Smooth muscle cell (in vitro differentiated cells): ENCODE data around the gene FANCI. TPM values are rescaled to one million over a fixed set of nuclear protein-coding genes. Genes with fewer than 3 reads are reported as not detected.

Experiments
- DNase-seq: peaks from one replicate; lab custom pipeline; 2025; ENCODE audit not compliant: unreplicated experiment; lab: John Stamatoyannopoulos, UW
- H2AFZ ChIP-seq: fragments of 200-600 bp; sonication (generic); 2 replicates; pipeline ENCODE4 v1.6.0; 2016; ENCODE audit warnings: antibody characterized with exemption, low read depth, mild to moderate bottlenecking
- H3F3A ChIP-seq: fragments of 200-600 bp; sonication (generic); 2 replicates; pipeline ENCODE4 v1.6.0; 2017; ENCODE audit warnings: antibody characterized with exemption, low read depth
- H3K27ac ChIP-seq: fragments of 200-600 bp; sonication (generic); 2 replicates; pipeline ENCODE4 v1.5.1; 2016; ENCODE audit warnings: low read depth, mild to moderate bottlenecking
- H3K27me3 ChIP-seq: fragments of 200-600 bp; sonication (generic); 2 replicates; pipeline ENCODE4 v1.6.1; 2016; ENCODE audit warnings: low read depth, mild to moderate bottlenecking
- H3K36me3 ChIP-seq: fragments of 200-600 bp; sonication (generic); 2 replicates; pipeline ENCODE4 v1.5.1; 2016; ENCODE audit warnings: low read depth
- H3K4me1 ChIP-seq: fragments of 200-600 bp; sonication (generic); 2 replicates; pipeline ENCODE4 v1.5.1; 2016; ENCODE audit warnings: low read depth
- H3K4me2 ChIP-seq: fragments of 200-600 bp; sonication (generic); 2 replicates; pipeline ENCODE4 v1.6.0; 2016; ENCODE audit warnings: mild to moderate bottlenecking
- H3K4me3 ChIP-seq: fragments of 200-600 bp; sonication (generic); 2 replicates; pipeline ENCODE4 v1.5.1; 2016; ENCODE audit warnings: mild to moderate bottlenecking
- H3K79me2 ChIP-seq: fragments of 200-600 bp; sonication (generic); 2 replicates; pipeline ENCODE4 v1.6.0; 2016; ENCODE audit warnings: low read depth, mild to moderate bottlenecking
- H3K9ac ChIP-seq: fragments of 200-600 bp; sonication (generic); 2 replicates; pipeline ENCODE4 v1.6.0; 2016; ENCODE audit warnings: low read depth
- H3K9me3 ChIP-seq: fragments of 200-600 bp; sonication (generic); replicated peaks from 2 replicates; pipeline ENCODE4 v1.5.1; 2016; ENCODE audit warnings: low read depth
- H4K20me1 ChIP-seq: fragments of 200-600 bp; sonication (generic); 2 replicates; pipeline ENCODE4 v1.6.0; 2016; ENCODE audit warnings: low read depth
- WGBS: methylation state at CpG from one replicate; pipeline ENCODE4 v1.1.7; 2016; ENCODE audit warnings: low lambda C conversion rate; 5-methylcytosine and 5-hydroxymethylcytosine counted together
- polyA plus RNA-seq: library from polyadenylated mRNA; unstranded; fragments of >200 nt; fragmentation: Nextera tagmentation; extraction: Ambion mirVana; gene quantifications from 2 replicates; pipeline ENCODE4 v1.2.1, GENCODE V29; 2016
- total RNA-seq: library from RNA; depleted of rRNA; stranded (reverse); fragments of >200 nt; gene quantifications from 2 replicates; pipeline ENCODE4 v1.2.3, GENCODE V29; 2014
- TF ChIP-seq, protein P1 (sequence below): fragments of 200-600 bp; sonication (generic); IDR thresholded peaks from 2 replicates; pipeline ENCODE4 v1.5.1; 2017; ENCODE audit warnings: borderline replicate concordance, mild to moderate bottlenecking, antibody characterized with exemption; ENCODE audit not compliant: insufficient read depth, poor library complexity, severe bottlenecking

Gene FANCI
- total and polyA plus RNA-seq, 2 experiments from 2014 or later, result 7.0 to 13.8 TPM

DNA sequence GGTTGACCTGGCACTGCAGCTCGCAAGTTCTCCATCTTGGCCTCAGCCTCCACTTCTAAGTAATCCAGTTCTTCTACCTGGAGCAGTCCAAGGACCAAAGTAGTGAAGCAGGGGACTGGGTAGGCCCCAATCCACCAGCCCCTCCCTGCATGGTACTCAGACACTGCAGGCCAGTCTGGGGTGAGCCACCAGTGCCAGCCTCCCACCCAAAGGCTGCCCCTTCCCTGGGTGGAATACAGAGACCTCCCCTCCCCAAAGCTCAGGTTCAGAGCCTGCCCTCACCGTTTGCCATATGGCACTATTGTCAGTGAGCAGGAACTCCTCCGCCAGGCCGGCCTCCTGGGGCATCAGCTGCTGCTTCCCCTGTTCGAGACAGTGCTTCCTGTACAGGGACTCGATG lies 80.0 kb downstream of the FANCI start:
- H3K27me3 ChIP-seq, result no peaks in the 10 kb centered on the region
- no peaks in the 10 kb centered on the region for H3F3A ChIP-seq
- H3K36me3 ChIP-seq, result no peaks in the 10 kb centered on the region
- DNase-seq, result no peak
- no peak overlapping the region for H3K27ac ChIP-seq
- H3K79me2 ChIP-seq, result no peaks in the 10 kb centered on the region
- WGBS, result 98% methylated on average over 6 of the region's 6 CpGs
- H4K20me1 ChIP-seq, result peaks cover 75% of the 10 kb centered on the region
- no peak overlapping the region for H2AFZ ChIP-seq
- H3K4me1 ChIP-seq, result no peaks in the 10 kb centered on the region
- no peak overlapping the region for H3K4me2 ChIP-seq
- no peak overlapping the region for H3K4me3 ChIP-seq
- no peak overlapping the region for H3K9ac ChIP-seq
- H3K9me3 ChIP-seq, result no peaks in the 10 kb centered on the region
- TF ChIP-seq, protein P1, sequence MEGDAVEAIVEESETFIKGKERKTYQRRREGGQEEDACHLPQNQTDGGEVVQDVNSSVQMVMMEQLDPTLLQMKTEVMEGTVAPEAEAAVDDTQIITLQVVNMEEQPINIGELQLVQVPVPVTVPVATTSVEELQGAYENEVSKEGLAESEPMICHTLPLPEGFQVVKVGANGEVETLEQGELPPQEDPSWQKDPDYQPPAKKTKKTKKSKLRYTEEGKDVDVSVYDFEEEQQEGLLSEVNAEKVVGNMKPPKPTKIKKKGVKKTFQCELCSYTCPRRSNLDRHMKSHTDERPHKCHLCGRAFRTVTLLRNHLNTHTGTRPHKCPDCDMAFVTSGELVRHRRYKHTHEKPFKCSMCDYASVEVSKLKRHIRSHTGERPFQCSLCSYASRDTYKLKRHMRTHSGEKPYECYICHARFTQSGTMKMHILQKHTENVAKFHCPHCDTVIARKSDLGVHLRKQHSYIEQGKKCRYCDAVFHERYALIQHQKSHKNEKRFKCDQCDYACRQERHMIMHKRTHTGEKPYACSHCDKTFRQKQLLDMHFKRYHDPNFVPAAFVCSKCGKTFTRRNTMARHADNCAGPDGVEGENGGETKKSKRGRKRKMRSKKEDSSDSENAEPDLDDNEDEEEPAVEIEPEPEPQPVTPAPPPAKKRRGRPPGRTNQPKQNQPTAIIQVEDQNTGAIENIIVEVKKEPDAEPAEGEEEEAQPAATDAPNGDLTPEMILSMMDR, result no peak

DNA sequence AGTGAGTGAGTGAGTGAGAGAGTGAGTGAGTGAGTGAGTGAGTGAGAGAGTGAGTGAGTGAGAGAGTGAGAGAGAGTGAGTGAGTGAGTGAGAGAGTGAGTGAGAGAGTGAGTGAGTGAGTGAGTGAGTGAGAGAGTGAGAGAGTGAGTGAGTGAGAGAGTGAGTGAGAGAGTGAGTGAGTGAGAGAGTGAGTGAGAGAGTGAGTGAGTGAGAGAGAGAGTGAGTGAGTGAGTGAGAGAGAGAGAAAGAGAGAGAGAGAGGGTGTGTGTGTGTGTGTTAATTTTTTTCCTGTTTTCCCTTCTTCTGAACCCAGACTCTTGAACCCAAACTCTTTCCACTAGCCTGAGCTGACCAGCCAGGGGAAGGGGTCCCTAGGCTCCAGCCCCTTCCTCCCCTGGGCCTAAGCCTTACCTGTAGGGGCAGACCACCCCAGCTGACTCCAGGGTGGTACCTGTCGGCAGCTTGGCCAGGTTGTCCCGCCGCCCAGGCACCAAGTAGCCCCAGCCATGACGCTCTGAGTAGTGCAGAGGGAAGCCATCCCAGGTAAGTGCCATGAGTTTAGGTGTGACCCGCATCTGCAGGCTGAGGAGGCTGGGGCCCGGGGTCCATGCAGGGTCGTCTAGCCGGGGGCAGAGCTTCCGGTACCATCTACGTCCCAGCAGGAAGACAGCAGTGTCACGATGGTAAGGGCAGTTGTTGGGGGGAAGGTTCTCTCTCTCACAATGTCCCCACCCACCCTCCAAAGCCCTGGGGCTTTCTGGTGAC lies 81.4 kb downstream of the FANCI start:
- H3K9me3 ChIP-seq, result no peaks in the 10 kb centered on the region
- H3K36me3 ChIP-seq, result no peaks in the 10 kb centered on the region
- TF ChIP-seq, protein P1, result no peak
- no peak overlapping the region for H2AFZ ChIP-seq
- H3K27me3 ChIP-seq, result no peaks in the 10 kb centered on the region
- H3F3A ChIP-seq, result no peaks in the 10 kb centered on the region
- H4K20me1 ChIP-seq, result peaks cover 75% of the 10 kb centered on the region
- no peak overlapping the region for H3K9ac ChIP-seq
- H3K4me2 ChIP-seq, result no peak overlapping the region
- H3K27ac ChIP-seq, result no peak overlapping the region
- no peaks in the 10 kb centered on the region for H3K4me1 ChIP-seq
- no peak for DNase-seq
- H3K79me2 ChIP-seq, result peaks cover 4% of the 10 kb centered on the region
- WGBS, result 98% methylated on average over 11 of the region's 11 CpGs
- H3K4me3 ChIP-seq, result no peak overlapping the region

DNA sequence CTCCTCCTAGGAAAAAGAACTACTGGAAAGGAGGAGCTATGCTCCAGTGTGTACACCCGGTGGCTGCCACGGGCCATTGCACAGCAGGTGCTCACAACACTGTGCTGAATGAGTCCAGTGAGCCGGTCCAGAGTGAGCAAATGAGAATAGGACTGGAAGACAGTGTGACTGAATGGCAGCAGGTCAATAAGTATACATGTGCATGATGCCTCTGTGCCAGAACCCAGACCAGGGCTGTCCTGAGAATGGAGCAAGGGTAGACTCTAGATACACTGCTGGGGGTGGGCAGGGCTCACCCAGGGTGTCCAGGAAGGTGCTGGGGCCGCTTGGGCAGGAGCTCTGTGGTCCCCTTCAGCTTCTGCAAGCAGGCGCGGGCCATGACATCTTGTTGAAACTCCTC lies 82.5 kb downstream of the FANCI start:
- no peak overlapping the region for H2AFZ ChIP-seq
- TF ChIP-seq, protein P1, result no peak
- no peaks in the 10 kb centered on the region for H3K36me3 ChIP-seq
- H3K9ac ChIP-seq, result no peak overlapping the region
- H3K27ac ChIP-seq, result no peak overlapping the region
- peaks cover 8% of the 10 kb centered on the region for H3K79me2 ChIP-seq
- H3F3A ChIP-seq, result no peaks in the 10 kb centered on the region
- H3K9me3 ChIP-seq, result no peaks in the 10 kb centered on the region
- H3K4me2 ChIP-seq, result no peak overlapping the region
- peaks cover 80% of the 10 kb centered on the region for H4K20me1 ChIP-seq
- WGBS, result 93% methylated on average over 6 of the region's 6 CpGs
- no peak overlapping the region for H3K4me3 ChIP-seq
- no peak for DNase-seq
- no peaks in the 10 kb centered on the region for H3K27me3 ChIP-seq
- no peaks in the 10 kb centered on the region for H3K4me1 ChIP-seq

DNA sequence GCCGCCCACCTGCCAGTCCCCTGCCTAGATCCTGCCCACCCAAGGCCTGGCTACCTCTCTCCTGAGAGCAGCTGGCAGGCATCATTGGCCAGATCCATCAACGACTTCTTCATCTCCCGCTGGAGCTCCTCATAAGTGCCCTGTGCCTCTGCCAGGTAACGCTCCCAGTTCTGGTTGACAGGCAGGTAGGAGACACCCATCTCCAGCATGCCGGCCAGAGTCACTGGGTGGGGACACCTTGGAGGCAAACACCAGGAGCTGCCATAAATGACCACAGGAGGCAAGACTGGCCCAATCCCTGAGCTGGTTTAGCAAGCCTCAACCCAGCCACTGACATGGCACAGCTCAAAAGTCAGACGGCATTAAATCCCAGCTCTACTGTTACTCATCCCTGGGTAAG lies 83.3 kb downstream of the FANCI start:
- no peak for DNase-seq
- H3K4me1 ChIP-seq, result peaks cover 5% of the 10 kb centered on the region
- H3K4me3 ChIP-seq, result no peak overlapping the region
- TF ChIP-seq, protein P1, result no peak
- H3K9me3 ChIP-seq, result no peaks in the 10 kb centered on the region
- no peaks in the 10 kb centered on the region for H3K27me3 ChIP-seq
- H4K20me1 ChIP-seq, result peaks cover 85% of the 10 kb centered on the region
- peaks cover 2% of the 10 kb centered on the region for H3K36me3 ChIP-seq
- H3K9ac ChIP-seq, result no peak overlapping the region
- H3K4me2 ChIP-seq, result no peak overlapping the region
- peaks cover 16% of the 10 kb centered on the region for H3K79me2 ChIP-seq
- no peak overlapping the region for H3K27ac ChIP-seq
- 97% methylated on average over 6 of the region's 6 CpGs for WGBS
- no peaks in the 10 kb centered on the region for H3F3A ChIP-seq
- H2AFZ ChIP-seq, result no peak overlapping the region
